HG03565 (cell line): ENCODE data around the gene TMEM156.
"Not testable (repeated sequence)": the region's sequence is repeated elsewhere in the genome, so short reads cannot be mapped to it uniquely, and the experiment has no call there.

ENCODE experiments used
- ATAC-seq: cut with Tn5 transposase; IDR thresholded peaks from one replicate; pipeline ENCODE4 v1.9.1; 2021; ENCODE audit warnings: mild to moderate bottlenecking, moderate library complexity; ENCODE audit not compliant: unreplicated experiment

Gene TMEM156

GRCh38 chr4:39043861-39044363 is 11.7 kb upstream of the TMEM156 start:
- ATAC-seq, result no peak

DNA sequence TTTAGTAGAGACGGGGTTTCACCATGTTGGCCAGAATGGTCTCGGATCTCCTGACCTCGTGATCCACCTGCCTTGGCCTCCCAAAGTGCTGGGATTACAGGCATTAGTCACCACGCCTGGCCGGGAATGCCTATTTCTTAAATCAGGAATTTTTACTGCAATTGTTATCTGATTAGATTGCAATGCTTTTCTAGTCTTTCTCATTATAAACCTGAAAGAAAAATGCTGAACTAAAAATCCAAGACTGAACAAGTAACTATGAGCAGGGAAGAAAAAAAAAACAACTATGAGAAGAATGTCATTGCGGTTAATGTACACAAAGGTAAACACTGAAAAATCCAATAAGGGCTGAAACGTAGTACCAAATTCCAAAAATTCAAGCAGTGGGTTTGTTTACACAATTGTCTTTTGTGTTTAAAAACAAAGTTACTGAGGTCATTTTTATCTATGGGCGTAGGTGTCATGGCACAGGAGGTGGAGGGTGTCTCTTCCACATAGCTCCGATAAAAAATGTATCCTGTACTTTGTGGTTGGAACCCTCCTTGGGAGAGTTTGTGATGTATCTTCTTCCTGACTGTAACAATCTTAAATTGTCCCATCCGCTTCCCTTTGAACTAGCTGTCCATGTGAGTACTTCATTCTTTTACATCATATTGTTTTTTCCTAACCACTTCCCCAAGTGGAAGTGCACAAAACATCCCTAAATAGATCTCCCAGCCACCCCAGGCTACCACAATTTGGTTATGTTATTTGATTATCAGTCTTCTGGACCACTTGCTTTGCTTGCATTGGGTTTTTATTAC is 11.1 kb upstream of the TMEM156 start:
- ATAC-seq, result no peak

DNA sequence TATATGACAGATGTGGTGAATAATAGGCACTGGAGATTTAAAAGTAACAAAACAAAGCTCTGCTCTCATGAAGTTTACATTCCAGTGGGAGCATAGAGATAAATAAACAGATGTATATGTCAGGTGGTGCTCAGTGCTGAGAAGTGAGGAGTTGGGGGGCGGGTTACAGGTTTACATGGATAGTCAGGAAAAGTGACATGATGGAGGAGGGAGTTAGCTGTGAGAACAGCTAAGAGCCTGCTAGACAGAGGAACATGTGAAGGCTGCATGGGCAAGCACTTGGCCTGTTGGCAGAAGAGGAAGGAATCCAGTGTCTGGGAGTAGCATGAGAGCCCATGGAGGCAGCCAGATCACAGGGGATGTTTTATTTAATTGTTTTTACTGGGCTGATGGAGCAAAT is 10.2 kb upstream of the TMEM156 start:
- ATAC-seq, result no peak

- ATAC-seq, result no peak
Observed at GRCh38 chr4:39039108-39039507, 6.9 kb upstream of the TMEM156 start.

GRCh38 chr4:39037941-39038340 is 5.7 kb upstream of the TMEM156 start:
- no peak for ATAC-seq

GRCh38 chr4:39037491-39037825 is 5.2 kb upstream of the TMEM156 start:
- no peak for ATAC-seq

- ATAC-seq, result no peak
Observed at GRCh38 chr4:39036172-39036571, 4.0 kb upstream of the TMEM156 start.

GRCh38 chr4:39031590-39032020 is 604 bp downstream of the TMEM156 start:
- ATAC-seq, result not testable (repeated sequence)

GRCh38 chr4:39030725-39031124 is 1.5 kb downstream of the TMEM156 start:
- ATAC-seq, result no peak

DNA sequence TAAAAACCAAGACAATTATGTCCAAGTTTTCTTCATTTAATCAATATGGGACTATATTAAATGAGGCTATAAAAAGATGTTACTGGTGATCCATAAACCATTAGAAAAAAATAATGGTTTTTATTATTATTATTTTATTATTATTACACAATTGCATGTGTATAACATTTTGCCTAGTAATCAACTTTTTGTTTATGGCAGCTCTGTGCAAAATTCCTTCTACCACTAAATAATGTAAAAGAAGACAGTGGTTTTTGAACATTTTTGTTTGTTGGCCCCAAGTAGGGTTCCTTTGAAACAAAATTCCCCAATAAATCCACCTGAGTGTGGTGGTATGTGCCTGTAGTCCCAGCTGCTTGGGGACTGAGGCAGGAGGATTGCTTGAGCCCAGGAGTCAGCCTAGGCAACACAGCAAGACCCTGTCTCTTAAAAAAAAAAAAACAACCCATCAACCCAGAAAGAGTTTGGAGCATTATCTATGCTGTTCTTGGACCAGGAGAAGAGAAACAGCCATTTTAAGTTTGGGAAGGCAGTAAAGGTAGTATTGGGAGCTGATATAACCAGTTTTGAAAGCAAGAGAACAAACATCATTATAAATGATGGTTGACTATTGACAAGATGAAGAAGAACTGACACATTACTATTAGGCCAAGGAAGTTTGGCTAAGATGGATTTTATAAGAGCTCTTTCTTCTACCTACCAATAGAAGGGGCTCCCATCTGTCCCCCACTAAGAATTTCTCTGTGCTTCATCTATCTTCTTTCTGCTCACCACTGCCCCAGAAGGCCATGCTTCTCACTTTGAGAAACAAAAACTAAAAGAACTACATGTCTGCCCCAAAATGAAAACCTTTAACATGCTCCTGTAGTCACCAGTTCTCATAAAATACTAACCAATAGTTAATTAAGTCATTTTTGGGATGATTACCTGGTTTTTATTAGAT is 2.2 kb downstream of the TMEM156 start:
- ATAC-seq, result no peak

DNA sequence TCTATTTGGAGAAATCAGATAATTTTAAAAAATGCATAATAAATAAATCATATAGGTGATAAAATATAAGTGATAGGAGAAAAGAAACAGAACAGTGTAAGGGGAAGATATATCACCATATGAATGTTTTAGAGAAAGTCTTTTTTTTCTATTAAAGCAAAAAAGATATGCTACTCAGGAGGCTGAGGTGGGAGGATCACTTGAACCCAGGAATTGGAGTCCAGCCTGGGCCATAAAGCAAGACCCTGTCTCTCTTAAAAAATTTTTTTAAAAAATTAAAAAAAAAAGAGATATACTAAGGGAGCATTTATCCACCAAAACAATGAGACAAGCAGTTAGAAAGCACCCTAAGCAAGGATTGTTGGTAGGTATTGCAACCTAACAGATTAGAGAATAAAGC is 6.1 kb downstream of the TMEM156 start:
- no peak for ATAC-seq

DNA sequence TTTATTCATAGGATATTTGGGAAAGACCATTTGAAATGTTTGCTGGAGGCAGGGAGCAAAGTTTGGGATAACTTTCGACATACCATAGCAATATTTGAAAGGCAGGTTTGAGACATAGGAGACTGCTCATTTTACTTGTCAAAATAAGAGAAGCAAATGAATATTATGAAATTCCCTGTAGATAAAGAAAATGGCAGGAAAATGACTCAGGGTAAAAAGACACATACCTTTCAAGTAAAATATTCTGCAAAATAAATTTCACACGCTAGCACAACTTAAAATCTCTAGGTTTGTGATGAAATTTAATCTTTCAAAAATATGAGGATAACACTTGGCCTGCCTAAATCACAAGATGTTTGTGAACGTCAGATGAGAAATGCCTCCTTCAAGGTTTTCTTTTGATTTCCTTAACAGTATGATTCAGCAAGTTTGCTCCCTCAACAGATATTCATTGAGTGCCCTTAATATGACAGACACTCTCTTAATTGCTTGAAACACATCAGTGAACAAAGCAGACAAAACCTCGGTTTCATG is 6.6 kb downstream of the TMEM156 start:
- ATAC-seq, result no peak

DNA sequence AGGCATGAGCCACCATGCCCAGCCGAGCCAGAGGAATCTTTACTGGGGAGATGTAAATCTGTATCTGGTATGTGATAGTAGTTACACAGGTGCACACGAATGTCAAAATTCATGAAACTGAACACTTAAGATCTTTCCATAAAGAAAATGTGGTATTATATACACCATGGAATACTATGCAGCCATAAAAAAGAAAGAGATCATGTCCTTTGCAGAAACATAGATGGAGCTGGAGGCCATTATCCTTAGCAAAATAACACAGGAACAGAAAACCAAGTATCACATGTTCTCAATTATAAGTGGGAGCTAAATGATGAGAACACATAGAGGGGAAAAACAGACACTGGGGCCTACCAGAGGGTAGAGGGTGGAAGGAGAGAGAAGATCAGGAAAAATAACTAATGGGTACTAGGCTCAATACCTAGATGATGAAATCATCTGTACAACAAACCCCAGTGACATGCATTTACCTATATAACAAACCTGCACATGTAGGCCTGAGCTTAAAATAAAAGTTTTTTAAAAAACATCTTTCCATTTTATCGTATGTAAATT is 7.8 kb downstream of the TMEM156 start:
- no peak for ATAC-seq

GRCh38 chr4:39023059-39023458 is 9.2 kb downstream of the TMEM156 start:
- ATAC-seq, result no peak

- no peak for ATAC-seq
Observed at GRCh38 chr4:39022241-39022640, 10.0 kb downstream of the TMEM156 start.

DNA sequence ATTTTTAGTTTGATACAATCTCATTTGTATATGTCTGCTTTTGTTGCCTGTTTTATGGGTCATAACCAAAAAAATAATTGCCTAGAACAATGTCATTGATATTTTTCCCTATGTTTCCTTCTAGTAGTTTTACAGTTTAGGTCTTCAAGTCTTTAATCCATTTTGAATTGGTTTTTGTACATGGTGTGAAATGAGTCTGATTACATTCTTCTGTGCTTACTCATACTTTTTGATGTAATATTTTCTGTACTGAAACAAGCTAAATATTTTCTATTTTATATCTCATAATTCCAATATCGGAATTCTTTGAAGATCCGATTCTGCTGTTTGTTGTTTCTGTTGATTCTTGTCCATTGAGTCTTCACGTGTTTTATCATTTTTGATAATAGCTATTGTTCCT is 10.6 kb downstream of the TMEM156 start:
- ATAC-seq, result no peak

DNA sequence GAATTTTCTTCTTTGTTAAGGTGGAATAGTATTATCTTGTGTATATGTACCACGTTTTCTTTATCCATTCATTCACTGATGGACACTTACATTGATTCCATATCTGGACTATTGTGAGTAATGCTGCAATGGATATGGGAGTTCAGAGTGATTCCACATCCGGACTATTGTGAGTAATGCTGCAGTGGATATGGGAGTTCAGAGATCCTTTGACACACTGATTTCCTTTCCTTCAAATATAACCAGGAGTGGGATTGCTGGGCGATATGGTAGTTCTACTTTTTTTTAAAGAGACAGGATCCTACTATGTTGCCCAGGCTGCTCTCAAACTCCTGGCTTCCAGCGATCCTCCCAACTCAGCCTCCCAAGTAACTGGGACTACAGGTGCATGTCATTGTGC is 12.1 kb downstream of the TMEM156 start:
- no peak for ATAC-seq

- no peak for ATAC-seq
Observed at GRCh38 chr4:39014028-39014427, 18.2 kb downstream of the TMEM156 start.

DNA sequence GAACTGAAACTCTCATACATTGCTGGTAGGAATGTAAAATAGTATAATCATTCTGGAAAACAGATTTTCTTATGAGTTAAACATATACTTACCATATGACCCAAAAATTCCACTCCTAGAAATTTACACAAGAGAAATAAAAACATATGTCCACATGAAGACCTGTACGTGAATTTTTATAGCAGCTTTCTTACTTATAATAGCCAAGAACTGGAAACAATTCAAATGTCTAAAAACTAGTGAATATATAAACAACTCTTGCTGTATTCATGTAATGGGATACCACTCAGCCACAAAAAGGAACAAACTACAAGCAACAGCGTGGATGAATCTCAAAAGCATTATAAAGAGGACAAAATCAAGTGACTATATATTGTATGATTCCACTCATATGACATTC is 27.5 kb downstream of the TMEM156 start:
- ATAC-seq, result no peak

GRCh38 chr4:39002058-39002457 is 30.2 kb downstream of the TMEM156 start:
- ATAC-seq, result not testable (repeated sequence)

- no peak for ATAC-seq
Observed at GRCh38 chr4:38995660-38996005, 36.6 kb downstream of the TMEM156 start.
